8988T (cell line): Measurements from ENCODE around the gene MAMDC4.
A peak's percentile ranks its signal among the peaks of the same experiment; 100 is the strongest.
"Not testable (repeated sequence)": the region's sequence is repeated elsewhere in the genome, so short reads cannot be mapped to it uniquely, and the experiment has no call there.

Experiments
- DNase-seq: peaks from one replicate; pipeline ENCODE4 v3.0.0; 2011

Gene MAMDC4

DNA sequence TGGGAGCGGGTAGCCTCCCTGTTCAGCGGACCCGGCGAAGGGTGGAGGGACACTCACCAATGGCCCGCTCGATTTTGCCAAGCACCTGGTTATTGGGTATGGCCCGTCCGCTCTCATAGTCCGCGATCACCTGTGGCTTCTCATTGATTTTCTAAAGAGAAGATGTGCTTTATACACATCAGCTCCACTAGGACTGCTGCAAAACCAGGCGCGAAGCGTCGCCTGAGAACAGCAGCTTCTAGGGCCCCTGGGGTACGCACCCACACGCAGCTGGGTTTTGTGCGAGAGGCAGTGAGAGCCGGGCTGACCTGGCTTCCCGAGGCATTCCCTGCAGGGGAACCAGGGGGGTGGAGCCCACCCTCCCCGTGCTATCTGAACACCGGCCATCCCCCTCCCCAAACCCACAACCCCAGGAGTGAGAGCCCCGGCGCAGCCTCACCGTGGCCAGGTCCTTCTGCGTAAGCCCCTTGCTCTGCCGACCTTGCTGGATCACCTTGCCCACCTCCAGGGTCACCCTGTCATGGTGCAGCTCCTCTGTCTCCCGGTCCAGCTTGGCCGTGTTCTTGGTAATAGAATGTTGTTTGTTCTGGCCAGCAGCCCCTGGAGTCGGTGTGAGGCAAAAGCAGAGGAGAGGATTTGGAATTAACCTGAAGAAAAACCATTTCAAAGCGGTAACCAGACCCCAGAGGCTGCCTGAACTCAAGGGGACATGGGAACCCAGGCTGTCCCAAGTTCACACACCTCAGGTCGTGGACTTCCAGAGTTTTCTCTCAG lies 10.9 kb downstream of the MAMDC4 start:
- DNase-seq = no peak

DNA sequence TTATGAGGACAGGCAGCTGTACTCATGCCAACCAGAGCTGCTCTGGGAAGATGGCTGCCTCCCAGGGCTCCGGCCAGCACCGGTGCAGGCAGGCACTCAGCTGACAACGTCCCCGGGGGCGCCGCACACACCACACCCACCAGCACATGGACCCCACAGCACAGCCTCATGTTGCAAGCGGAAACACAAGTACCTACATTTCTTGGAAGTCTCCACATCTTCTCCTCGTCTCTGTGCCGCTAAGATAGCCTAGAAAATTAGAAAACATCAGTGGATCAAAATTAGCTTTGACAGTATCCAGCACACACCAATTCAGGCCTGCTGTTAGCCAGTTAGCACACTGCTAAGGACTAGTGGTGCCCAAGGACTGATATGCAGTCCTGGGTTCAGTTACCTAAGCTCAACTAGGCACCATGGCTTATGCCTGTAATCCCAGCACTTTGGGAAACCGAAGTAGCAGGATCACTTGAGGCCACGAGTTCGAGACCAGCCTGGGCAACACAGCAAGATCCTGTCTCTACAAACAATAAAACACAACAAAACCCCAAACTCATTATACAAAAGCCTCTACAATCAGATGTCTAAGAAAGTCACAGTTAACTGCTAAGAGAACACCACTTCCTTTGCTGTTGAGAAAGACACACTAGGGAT lies 11.6 kb downstream of the MAMDC4 start:
- no peak for DNase-seq

DNA sequence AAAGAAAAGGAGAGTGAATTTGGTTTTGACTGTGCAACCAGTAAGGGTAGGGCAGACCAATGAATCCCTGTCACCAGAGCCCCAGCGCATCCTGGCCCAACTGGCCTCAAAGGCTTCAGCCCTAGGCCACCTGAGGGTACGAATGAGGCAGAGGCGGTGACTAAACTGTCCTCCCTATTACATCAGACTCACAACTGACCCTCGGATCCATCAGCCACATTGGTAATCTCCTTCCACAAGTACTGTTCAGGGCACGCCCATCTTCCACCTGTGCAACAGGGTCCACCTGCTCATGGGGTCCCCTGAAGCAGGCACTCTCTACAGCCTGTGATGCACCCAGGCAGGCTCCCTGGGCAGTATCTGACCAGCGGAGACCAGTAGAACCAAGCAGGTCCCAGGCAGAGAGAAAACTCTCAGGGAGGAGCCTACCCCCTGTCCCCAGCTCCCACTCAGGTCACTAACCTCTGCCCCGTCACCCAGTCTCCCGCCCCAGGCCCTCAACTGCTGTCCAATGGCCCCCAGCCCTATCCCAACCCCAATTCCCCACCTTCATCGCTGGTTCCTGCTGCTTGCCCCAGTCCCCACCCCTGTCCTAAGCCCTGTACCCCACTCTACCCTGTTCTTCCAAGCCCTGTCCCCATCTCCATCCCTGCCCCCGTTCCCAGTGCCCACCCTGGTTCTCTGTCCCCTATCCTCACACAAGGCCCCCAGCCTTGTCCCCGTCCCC lies 13.1 kb downstream of the MAMDC4 start:
- DNase-seq = peak; percentile 8

DNA sequence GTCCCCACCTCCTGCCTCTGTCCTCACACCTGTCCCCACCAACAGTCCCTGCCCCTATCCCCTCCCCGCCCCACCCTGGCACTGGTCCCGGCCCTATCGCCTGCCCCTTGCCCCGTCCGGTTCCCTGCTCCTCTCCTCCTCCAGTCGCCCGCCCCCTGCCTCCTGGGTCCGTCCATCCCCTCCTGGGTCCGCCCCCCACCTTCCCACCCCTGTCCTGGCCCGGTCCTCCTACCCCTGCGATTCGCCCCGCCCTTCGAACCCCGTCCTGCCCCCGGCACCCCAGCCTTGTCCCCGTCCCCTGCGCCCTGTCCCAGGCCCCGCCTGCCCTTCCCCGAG lies 13.6 kb downstream of the MAMDC4 start:
- peak; percentile 26 for DNase-seq

DNA sequence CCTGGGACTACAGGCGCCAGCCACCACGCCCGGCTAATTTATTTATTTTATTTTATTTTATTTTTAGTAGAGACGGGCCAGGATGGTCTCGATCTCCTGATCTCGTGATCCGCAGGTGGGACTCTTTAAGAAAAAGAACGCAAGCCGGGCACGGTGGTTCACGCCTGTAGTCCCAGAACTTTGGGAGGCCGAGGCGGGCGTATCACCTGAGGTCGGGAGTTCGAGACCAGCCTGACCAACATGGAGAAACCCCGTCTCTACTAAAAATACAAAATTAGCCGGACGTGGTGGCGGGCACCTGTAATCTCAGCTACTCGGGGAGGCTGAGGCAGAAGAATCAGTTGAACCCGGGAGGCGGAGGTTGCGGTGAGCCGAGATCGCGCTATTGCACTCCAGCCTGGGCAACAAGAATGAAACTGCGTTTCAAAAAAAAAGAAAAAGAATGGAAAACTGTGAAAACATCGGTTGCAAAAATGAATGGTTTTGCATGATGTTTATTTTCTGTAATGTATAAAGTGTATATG lies 14.8 kb downstream of the MAMDC4 start:
- DNase-seq = not testable (repeated sequence)

DNA sequence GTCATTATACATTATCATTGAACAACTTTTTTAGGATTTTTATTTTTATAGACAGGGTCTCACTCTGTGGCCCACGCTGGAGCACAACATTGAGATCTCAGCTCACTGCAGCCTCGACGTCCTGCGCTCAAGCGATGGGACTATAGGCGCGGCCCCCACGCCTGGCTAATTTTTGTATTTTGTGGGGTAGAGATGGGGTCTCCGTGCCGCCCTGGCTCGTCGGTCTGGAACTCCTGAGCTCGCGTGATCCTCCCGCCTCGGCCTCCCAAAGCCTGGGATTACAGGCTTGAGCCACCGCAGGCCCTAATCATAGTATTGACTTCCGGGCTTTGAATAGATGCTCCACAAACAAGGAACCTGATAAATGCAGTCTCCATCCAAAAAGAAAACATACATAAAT lies 15.3 kb downstream of the MAMDC4 start:
- no peak for DNase-seq

DNA sequence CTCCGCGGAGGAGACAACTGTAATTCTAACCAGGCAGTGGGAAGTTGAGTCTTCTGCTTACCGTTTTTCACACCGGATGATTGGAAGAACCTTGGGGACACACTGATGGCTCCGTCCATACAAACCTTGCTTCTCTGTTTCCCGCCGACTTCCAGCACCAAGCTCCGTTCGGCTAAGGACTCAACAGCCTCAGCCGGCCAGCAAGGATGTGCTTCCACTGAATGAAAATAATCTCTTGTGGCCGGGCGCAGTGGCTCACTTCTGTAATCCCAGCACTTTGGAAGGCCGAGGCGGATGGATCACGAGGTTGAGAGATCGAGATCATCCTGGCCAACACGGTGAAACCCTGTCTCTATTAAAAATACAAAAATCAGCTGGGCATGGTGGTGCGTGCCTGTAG lies 15.8 kb downstream of the MAMDC4 start:
- DNase-seq = no peak

DNA sequence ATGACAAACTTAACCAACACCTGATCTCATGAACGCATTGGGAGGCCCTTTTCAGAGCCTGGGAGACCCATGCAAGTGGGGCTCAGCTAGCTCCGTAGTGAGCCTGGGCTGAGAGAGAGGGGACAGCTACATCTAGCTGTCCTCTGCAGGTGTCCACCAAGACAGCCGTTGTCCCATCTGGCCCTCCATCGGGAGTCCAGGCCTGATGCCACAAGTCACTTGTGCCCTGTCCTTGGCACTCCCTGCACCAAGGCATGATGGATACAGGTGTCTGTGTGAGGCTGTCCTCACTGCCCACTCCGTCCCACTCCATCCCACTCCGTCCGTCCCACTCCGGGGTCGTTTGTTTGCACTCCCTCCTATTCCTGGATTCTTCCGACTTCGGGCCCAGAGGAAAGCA lies 16.5 kb downstream of the MAMDC4 start:
- no peak for DNase-seq

DNA sequence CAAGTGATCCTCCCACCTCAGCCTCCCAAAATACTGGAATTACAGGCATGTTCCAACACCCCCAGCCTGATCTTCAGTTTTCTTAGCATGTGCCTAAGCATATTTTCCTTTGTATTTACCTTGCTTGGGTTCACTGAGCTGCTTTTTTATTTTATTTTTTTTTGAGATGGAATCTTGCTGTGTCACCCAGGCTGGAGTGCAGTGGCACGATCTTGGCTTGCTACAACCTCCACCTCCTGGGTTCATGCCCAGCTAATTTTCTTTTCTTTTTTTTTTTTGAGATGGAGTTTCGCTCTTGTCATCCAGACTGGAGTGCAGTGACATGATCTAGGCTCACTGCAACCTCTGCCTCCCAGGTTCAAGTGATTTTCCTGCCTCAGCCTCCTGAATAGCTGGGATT lies 17.5 kb downstream of the MAMDC4 start:
- DNase-seq = not testable (repeated sequence)

DNA sequence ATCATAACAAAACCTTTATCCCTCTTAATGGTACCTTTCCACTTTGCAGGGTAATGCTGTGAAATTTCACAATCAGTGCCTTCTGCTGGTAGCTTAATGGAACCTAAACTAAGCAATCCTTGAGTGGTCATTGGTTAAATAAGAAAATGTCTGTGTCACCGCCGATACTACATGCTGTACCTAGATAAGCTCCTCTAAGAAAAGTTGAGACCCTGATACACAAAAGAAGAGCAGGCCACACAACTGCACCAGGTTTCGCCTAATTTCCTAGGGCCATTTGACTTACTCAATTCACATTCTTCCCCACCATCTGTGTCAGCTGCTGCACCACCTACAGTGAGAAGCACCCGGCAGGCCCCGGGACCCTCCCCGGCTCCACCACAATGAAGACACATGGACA lies 23.0 kb downstream of the MAMDC4 start:
- no peak for DNase-seq

DNA sequence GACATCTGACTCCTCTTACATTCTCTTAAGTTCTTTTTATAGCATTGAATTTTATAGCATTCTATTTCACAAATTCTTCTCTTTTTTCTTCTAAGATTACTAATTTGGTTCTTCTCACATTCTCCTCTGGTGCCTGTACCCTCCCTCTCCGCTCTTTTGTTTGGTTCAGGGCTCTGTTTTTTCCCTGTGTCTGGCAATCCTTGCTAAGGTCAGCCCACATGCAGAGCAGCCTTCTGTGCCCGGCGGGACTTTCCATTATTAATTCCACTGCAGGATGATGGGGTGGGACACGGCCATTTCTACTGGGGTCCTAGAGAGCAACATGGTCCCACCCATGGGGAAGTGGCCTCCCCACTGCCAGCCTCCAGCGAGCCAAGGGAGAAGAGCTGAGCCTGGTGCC lies 24.3 kb downstream of the MAMDC4 start:
- no peak for DNase-seq

DNA sequence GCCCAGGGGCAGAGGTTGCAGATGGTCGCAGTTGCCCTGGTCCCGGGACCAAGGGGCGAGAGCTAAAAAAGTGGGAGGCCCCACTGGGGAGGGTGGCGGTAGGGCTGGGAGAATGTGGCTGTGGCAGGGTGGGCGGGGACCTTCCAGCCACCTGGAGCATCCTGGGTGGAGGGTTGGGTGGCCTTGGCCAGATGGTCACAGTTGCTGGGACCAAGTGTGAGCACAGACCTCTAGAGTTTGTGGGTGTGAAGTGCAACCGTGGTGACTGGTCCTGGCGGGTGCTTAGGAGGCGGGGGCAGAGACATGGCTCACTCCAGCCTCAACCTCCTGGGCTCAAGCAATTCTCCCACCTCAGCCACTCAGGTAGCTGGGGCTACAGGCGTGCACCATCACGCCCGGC lies 28.5 kb downstream of the MAMDC4 start:
- no peak for DNase-seq

DNA sequence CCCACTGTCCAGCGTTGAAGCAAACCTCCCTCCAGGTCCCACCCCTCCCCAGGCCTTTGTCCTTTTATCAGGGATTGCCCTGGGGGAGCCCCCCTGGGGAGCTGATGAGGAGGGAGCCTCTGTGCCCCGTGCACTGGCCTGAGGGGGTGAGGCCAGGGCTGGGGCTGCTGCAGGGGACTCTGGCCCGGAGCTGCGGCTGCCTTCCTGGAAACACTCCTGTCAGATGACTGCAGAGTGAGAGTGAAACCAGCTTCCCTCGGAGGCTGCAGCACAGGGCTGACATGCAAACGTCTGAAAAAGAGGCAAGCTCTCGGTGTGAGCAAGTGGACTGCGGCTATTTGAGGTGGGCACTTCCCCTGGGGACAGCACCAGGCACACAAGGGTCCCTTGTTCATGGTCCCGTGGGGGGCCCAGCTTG lies 29.6 kb downstream of the MAMDC4 start:
- no peak for DNase-seq

DNA sequence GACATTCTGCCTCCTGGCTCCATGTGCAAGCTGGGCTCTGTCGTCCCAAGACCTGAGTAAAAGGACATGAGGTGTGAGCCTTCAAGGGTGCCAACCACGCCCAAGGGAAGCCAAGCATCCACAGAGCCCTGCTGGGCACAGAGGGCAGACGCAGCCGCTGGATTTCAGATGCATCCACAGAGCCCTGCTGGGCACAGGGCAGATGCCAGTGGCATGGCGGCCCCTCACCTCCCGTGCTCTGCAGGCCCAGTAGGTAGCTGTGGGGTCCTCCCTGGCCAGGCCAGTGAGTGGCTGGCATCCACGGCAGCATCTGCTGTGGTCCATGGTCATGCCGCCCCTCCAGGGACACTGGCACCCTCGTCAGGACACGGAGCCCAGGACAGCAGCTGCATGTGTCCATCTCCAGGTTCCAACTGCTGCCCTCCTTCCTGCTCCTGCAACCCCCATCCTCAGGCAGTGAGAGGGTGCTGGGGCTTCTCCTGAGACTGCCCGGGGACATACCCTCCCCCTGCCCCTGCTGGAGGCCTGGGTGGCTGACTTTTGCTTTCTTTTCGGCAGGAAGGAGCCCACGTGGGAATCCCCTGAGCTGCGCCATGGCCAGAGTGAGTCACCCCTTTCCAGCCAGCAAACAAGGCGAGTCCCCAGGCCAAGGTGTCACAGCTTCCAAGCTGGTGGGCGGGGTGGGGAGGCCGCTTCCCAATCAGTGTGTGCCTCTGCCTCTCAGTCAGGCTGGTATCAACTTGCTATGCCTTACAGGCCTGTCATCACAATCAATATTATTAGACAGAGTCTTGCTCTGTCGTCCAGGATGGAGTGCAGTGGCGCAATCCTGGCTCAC lies 30.2 kb downstream of the MAMDC4 start:
- peak; percentile 86 for DNase-seq

DNA sequence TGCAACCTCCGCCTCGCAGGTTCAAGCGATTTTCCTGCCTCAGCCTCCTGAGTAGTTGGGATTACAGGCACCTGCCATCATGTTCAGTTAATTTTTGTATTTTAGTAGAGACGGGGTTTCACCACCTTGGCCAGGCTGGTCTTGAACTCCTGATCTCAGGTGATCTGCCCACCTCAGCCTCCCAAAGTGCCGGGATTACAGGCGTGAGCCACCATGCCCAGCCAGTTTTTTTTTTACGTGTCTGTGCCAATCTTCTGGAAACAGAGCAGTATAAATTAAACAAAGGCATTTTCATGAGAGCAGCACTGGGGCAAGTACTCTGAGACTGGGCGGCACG lies 30.8 kb downstream of the MAMDC4 start:
- DNase-seq = not testable (repeated sequence)

DNA sequence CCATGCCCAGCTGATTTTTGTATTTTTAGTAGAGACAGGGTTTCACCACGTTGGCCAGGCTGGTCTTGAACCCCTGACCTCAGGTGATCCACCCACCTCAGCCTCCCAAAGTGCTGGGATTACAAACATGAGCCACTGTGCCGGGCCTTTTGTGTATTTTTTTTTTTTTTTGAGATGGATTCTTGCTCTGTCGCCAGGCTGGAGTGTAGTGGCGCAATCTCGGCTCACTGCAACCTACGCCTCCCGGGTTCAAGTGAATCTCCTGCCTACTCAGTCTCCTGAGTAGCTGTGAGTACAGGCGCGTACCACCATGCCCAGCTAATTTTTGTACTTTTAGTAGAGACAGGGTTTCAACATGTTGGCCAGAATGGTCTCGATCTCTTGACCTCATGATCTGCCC lies 31.5 kb downstream of the MAMDC4 start:
- not testable (repeated sequence) for DNase-seq

DNA sequence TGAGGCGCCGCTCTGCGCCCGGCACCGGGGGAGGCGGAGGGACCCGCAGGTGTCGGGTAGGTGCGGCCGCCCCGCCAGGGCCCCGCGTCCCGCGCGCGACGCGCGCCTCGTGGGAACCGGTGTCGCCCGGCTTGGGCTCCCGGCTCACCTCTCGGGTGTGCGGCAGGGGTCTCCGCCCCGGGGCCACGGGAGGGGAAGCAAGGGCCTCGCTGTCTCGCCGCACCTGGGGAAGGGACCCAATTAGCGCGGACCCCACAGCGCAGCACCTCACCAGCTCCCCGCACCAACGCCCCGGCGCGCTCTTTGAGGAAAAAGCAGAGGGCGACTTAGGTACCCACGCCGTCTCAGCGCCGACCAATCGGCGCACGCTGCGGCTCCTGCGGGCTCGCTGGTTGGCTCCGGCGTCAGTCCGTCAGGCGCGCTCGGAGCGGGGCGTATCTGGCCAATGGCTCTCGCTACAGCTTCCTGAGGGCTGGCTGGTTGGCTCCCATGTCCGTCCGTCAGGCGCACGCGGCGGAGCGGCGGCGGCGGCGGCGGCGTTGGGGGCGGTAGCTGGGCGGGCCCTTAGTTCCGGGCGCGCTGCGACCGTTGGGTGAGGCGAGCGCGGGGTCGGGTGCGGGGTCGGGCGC lies 33.9 kb downstream of the MAMDC4 start, which contains the start of gene TRAF2:
TSS of gene TRAF2 (plus strand) at position 567 of the 629 bp plus-strand sequence. CDS start 12,225 bp downstream, outside the sequence.
- peak; percentile 100 for DNase-seq

DNA sequence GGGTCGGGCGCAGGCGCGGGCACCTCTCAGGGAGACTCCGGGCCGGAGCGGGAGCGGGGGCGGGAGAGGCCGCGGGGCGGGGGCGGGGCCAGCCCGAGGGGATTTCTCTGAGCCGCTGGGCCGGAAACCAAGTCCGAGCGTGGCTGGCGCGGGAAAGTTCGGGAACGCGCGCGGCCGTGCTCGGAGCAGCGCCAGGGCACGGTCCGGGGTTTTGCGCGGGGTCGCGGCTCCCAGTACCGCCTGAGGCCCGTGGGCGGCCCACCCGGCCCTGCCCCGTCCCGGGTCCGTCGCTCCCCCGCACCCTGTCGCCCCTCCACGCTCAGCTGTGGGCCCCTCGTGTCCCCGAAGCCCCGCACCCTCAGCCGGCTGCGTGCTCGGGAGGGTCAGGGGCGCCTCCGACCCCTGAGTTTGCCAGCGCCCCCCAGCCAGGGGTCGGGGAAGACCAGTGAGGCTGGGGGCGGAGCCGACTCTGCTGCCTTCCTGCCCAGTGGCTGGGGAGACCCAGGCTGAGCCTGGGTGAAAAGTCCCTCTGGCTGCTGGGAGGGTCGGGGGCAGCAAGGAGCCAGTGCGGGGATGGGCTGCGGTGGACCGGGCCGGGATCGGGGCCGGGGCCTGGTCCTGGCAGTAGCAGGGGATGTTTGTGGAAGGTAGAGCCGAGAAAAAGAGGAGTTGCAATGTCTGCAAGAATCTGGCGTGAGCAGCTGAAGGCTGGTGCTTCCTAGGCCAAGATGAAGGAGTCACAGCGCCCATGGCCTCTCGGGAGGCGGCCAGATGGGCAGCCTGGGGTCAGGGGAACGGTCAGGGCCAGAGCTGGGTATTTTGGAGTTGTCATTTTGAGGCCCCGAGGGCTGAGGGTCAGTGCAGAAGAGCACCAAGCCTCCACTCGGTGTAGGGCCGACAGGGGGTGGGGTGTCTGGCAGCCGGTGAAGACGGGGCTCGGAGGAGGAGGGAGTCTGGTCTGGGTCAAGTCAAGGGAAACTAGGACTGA lies 34.8 kb downstream of the MAMDC4 start:
- DNase-seq = peak; percentile 86

DNA sequence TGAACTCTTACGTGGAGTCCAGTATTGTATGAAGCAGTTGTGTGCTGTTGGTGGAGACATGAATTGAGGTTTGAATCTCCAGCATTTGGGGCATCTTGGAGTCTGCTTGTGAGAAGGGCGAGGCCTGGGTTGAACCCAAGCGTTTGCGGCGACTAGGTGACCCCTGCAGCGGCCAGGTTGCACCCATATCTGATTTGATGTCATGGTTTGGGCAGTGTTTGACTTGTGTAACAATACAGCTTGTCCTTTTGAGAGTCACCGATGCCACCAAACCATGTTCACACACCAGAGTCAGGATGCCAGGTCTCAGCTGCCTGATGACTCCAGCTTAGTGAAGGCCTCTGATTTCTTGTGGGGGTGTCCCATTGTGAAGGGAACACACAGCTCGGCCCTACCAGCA lies 36.3 kb downstream of the MAMDC4 start:
- no peak for DNase-seq

DNA sequence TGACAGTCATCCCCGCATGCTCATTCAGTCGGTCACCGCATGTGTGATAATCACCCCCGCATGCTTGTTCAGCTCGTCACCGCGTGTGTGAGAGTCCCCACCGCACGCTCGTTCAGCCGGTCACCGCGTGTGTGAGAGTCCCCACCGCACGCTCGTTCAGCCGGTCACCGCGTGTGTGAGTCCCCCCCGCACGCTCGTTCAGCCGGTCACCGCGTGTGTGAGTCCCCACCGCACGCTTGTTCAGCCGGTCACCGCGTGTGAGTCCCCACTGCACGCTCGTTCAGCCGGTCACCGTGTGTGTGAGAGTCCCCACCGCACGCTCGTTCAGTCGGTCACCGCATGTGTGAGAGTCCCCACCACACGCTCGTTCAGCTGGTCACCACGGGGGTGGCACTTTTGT lies 37.7 kb downstream of the MAMDC4 start:
- no peak for DNase-seq

DNA sequence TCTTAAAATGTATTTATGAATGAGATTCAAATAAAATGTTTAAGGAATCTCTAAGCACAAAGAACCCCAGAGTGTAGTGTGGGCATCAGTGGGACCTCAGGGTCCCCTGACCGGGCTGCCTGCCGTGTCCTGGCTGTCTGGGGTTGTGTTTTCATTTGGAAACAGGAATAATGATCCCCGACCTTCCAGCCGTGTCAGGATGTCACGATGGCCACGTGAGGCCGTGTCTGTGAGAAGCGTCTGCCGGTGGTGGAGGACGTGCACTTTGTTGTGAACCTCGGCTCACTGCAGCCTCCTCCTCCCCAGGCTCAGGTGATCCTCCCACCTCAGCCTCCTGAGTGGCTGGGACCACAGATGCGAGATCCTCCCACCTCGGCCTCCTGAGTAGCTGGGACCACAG lies 38.5 kb downstream of the MAMDC4 start:
- DNase-seq = no peak
